Duodenal mucosa (tissue), 2 donors: ENCODE data around the gene KCNH5.

Experiments
- H3K27ac ChIP-seq: one replicate; pipeline ENCODE4 v1.7.0; 2013; ENCODE audit warnings: low read depth, low read length
- H3K27me3 ChIP-seq, 2 donors: one replicate each; pipeline ENCODE4 v1.7.0; 2013; ENCODE audit warnings: low read length in 2 of 2, control low read depth in 1 of 2; ENCODE audit not compliant: insufficient read depth in 2 of 2, control insufficient read depth in 1 of 2
- H3K36me3 ChIP-seq, 2 donors: one replicate each; pipeline ENCODE4 v1.7.0; 2013; ENCODE audit warnings: low read length in 2 of 2, control low read depth in 1 of 2; ENCODE audit not compliant: insufficient read depth in 2 of 2, control insufficient read depth in 1 of 2
- H3K4me1 ChIP-seq, 2 donors: one replicate each; pipeline ENCODE4 v1.7.0; 2013; ENCODE audit warnings: low read length in 2 of 2, control low read depth in 1 of 2; ENCODE audit not compliant: insufficient read depth in 2 of 2, control insufficient read depth in 1 of 2
- H3K4me3 ChIP-seq, 2 donors: one replicate each; pipeline ENCODE4 v1.7.0; 2013; ENCODE audit warnings: low read length in 2 of 2, low read depth in 1 of 2
- H3K9ac ChIP-seq, 2 donors: one replicate each; pipeline ENCODE4 v1.7.0; 2013; ENCODE audit warnings: low read length in 2 of 2, low read depth in 1 of 2
- H3K9me3 ChIP-seq, 2 donors: one replicate each; pipeline ENCODE4 v1.7.0; 2013; ENCODE audit warnings: low read length in 2 of 2, control low read depth in 1 of 2; ENCODE audit not compliant: control insufficient read depth in 1 of 2

Gene KCNH5

GRCh38 chr14:63046339-63047268 is 1.3 kb upstream of the KCNH5 start:
- Histone ChIP-seq H3K9ac (no peak overlapping the region), H3K36me3 (no peaks in the 10 kb centered on the region), H3K4me3 (no peak overlapping the region), H3K27me3 (peaks cover 22 to 34% of the 10 kb centered on the region in 2 donors), H3K27ac (no peak overlapping the region), H3K4me1 (no peaks in the 10 kb centered on the region), H3K9me3 (no peaks in the 10 kb centered on the region)

DNA sequence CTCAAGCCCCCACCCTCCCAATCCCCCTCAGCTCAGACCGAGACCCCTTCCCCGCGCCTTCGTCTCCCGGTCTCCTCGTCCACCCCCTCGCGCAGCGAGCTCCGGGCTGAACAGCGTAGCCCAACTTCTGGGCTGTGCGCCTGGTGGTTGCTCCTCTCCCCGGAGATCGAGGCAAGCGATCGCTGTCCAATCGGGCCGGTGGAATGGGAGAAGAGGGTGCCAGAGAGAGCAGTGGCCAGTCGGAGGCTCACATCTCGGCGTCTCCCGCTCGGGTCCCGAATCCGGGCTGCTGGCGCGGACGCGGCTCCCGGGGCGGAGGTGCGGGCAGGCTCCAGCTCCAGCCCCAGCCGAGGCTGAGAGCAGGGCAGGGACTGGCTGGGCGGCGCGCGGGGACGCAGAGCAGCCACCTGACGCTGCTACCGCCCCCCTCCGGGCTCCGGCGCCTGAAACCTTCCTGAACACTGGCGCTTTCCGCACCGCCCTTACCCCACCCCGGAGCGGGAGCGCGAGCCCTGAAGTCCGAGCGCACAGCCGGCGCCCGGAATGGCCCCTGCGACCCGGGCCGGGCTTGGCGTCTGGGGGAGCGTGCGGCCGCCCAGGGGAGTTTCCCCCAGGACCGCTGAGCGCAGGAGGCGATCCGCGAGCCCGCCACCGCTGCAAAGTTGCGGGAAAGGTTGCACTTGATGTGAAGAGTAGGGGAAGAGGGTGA is 508 bp upstream of the KCNH5 start:
- peaks cover 22 to 34% of the 10 kb centered on the region in 2 donors for H3K27me3 ChIP-seq
- H3K36me3 ChIP-seq: no peaks in the 10 kb centered on the region
- no peak overlapping the region for H3K4me3 ChIP-seq
- H3K9me3 ChIP-seq: no peaks in the 10 kb centered on the region
- H3K27ac ChIP-seq: no peak overlapping the region
- H3K4me1 ChIP-seq: no peaks in the 10 kb centered on the region
- H3K9ac ChIP-seq: no peak overlapping the region

GRCh38 chr14:63039866-63040265 is 5.4 kb downstream of the KCNH5 start:
- Histone ChIP-seq H3K4me1 (no peaks in the 10 kb centered on the region), H3K27me3 (peaks cover 8 to 22% of the 10 kb centered on the region in 2 donors), H3K9me3 (no peaks in the 10 kb centered on the region)

DNA sequence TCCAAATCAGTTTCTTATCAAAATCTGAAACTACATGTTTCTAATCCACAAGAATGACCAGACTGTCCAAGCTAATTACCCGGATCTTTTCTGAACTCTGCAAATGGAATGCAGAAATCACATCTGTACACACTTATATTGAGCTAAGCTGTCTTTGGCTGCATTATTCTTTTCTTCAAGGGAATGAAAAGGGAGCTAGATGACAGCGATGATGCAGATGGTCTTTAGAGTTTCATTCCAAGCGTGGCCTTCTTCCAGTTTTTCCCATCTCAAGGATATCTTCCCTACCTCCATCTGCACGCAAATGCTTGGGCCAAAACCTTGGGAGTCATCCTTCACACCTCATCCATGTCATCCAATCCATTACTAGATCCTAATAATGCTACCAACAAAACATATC is 12.6 kb downstream of the KCNH5 start:
- Histone ChIP-seq H3K36me3 (no peaks in the 10 kb centered on the region), H3K9me3 (no peaks in the 10 kb centered on the region), H3K4me3 (no peak overlapping the region), H3K27ac (no peak overlapping the region), H3K4me1 (no peaks in the 10 kb centered on the region), H3K27me3 (no peaks in the 10 kb centered on the region), H3K9ac (no peak overlapping the region)

More at GRCh38 chr14:63039866-63040265, 5.4 kb downstream of the KCNH5 start:
- Histone ChIP-seq H3K4me3 (no peak overlapping the region), H3K27ac (no peak overlapping the region), H3K36me3 (no peaks in the 10 kb centered on the region), H3K9ac (no peak overlapping the region)

DNA sequence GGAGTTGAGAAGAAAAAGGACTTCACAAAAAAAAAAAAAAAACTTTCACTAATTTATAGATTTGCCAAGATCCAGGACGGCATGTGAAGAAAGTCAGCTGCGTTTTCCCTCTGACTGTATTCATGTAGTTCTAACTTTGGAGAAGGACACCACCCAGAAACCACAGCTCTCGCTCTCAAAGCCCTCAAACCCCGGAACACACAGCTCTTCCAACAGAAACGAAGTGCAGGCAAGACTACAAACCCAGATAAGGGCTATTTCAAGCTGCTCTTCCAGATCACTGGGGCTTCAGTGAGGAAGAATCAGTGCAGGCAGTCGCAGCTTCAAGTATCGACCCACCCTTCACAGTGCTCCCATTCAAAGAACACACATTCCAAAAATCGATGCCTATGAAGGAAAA is 13.2 kb downstream of the KCNH5 start:
- Histone ChIP-seq H3K9ac (no peak overlapping the region), H3K27ac (no peak overlapping the region), H3K4me3 (no peak overlapping the region), H3K27me3 (no peaks in the 10 kb centered on the region), H3K4me1 (no peaks in the 10 kb centered on the region), H3K36me3 (no peaks in the 10 kb centered on the region), H3K9me3 (no peaks in the 10 kb centered on the region)

DNA sequence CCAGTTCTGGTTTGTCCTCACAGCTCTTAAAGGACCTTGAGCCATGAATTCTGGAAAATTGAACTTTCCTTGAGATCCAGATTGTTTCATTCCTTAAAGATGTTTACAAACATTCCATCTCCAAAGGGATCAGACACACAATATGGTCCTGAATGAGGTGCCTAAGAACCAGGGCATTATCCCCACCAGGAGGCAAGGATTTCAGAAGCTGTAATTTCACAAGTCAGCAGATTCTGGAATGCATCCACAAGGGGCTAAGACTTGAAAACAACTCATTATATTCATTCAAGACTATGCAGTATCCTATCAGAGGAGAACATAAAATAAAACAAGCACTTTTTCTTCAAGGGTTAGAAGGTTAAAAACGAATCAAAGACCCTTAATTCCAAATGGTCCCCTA is 15.1 kb downstream of the KCNH5 start:
- no peaks in the 10 kb centered on the region for H3K36me3 ChIP-seq
- no peaks in the 10 kb centered on the region for H3K9me3 ChIP-seq
- no peak overlapping the region for H3K4me3 ChIP-seq
- no peaks in the 10 kb centered on the region for H3K4me1 ChIP-seq
- H3K27ac ChIP-seq: no peak overlapping the region
- no peak overlapping the region for H3K9ac ChIP-seq
- H3K27me3 ChIP-seq: no peaks in the 10 kb centered on the region

- Histone ChIP-seq H3K9me3 (no peaks in the 10 kb centered on the region), H3K27me3 (no peaks in the 10 kb centered on the region), H3K36me3 (no peaks in the 10 kb centered on the region), H3K4me1 (no peaks in the 10 kb centered on the region), H3K4me3 (no peak overlapping the region), H3K9ac (no peak overlapping the region), H3K27ac (no peak overlapping the region)
These were observed 17.5 kb downstream of the KCNH5 start for GRCh38 chr14:63027719-63028118.

- Histone ChIP-seq H3K9me3 (no peaks in the 10 kb centered on the region), H3K27me3 (no peaks in the 10 kb centered on the region), H3K4me1 (no peaks in the 10 kb centered on the region), H3K9ac (no peak overlapping the region), H3K27ac (no peak overlapping the region), H3K36me3 (no peaks in the 10 kb centered on the region), H3K4me3 (no peak overlapping the region)
These were observed 18.8 kb downstream of the KCNH5 start for GRCh38 chr14:63026491-63026890.

GRCh38 chr14:63014621-63015020 is 30.6 kb downstream of the KCNH5 start:
- Histone ChIP-seq H3K9me3 (no peaks in the 10 kb centered on the region), H3K4me3 (no peak overlapping the region), H3K27ac (no peak overlapping the region), H3K36me3 (no peaks in the 10 kb centered on the region), H3K27me3 (no peaks in the 10 kb centered on the region), H3K9ac (no peak overlapping the region), H3K4me1 (no peaks in the 10 kb centered on the region)

- H3K27me3 ChIP-seq: no peaks in the 10 kb centered on the region
- no peak overlapping the region for H3K4me3 ChIP-seq
- no peaks in the 10 kb centered on the region for H3K36me3 ChIP-seq
- no peak overlapping the region for H3K9ac ChIP-seq
- H3K27ac ChIP-seq: no peak overlapping the region
- no peaks in the 10 kb centered on the region for H3K4me1 ChIP-seq
- no peaks in the 10 kb centered on the region for H3K9me3 ChIP-seq
These were observed 33.1 kb downstream of the KCNH5 start for GRCh38 chr14:63012171-63012570.
